ENCODE results near the gene VOPP1.

The VOPP1 gene

DNA sequence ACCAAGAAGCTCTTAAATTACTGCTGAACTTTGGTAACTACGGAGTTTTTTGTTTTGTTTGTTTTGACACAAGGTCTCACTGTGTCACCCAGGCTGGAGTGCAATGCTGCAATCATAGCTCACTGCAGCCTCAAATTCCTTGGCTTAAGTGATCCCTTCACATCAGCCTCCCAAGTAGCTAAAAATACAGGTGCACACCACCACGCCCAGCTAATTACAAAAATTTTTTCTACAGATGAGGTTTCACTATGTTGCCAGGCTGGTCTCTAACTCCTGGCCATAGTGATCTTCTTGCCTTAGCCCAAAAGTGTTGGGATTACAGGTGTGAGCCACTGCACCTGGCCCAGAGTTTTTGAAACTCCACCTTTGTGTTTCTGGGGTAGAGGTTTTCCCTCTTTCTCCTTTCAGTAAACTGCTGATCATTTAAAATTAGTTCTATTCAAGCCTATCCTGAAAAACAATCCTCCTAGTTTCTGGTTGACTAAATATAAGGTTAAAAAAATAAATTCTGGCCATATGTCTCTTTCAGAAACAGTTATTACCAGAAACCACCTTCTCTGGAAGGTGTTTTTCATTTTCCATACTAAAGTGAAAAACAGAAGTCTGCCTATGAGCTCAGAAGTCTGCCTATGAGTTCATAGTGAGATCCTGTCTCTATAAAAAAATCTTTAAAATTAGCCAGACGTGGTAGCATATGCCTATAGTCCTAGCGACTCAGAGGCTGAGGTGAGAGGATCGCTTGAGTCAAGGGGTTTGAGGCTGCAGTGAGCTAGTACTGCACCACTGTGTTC lies 63.9 kb downstream of the VOPP1 start:
- no peak overlapping the region for H3K4me3 ChIP-seq (ENCODE audit: low read depth, low read length)
- H3K27ac ChIP-seq: no peak overlapping the region
- DNase-seq: no peak
- H3K36me3 ChIP-seq: no peaks in the 10 kb centered on the region
- TF ChIP-seq, protein P1, sequence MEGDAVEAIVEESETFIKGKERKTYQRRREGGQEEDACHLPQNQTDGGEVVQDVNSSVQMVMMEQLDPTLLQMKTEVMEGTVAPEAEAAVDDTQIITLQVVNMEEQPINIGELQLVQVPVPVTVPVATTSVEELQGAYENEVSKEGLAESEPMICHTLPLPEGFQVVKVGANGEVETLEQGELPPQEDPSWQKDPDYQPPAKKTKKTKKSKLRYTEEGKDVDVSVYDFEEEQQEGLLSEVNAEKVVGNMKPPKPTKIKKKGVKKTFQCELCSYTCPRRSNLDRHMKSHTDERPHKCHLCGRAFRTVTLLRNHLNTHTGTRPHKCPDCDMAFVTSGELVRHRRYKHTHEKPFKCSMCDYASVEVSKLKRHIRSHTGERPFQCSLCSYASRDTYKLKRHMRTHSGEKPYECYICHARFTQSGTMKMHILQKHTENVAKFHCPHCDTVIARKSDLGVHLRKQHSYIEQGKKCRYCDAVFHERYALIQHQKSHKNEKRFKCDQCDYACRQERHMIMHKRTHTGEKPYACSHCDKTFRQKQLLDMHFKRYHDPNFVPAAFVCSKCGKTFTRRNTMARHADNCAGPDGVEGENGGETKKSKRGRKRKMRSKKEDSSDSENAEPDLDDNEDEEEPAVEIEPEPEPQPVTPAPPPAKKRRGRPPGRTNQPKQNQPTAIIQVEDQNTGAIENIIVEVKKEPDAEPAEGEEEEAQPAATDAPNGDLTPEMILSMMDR (IDR thresholded peaks at IDR 0.05; ENCODE audit: low read depth, low read length): no peak
- H3K9me3 ChIP-seq (ENCODE audit: severe bottlenecking): no peaks in the 10 kb centered on the region
- H3K27me3 ChIP-seq (ENCODE audit: insufficient read depth, low read depth, severe bottlenecking): no peaks in the 10 kb centered on the region

GRCh38 chr7:55507743-55508142 lies 64.6 kb downstream of the VOPP1 start:
- Histone ChIP-seq H3K4me3 (ENCODE audit: low read depth, low read length) (no peak overlapping the region), H3K9me3 (ENCODE audit: severe bottlenecking) (no peaks in the 10 kb centered on the region), H3K27ac (no peak overlapping the region), H3K27me3 (ENCODE audit: insufficient read depth, low read depth, severe bottlenecking) (no peaks in the 10 kb centered on the region), H3K36me3 (no peaks in the 10 kb centered on the region)
- TF ChIP-seq, protein P1 (IDR thresholded peaks at IDR 0.05; ENCODE audit: low read depth, low read length): no peak
- DNase-seq: no peak

GRCh38 chr7:55504967-55505658 lies 67.2 kb downstream of the VOPP1 start:
- Histone ChIP-seq H3K27ac (no peak overlapping the region), H3K36me3 (no peaks in the 10 kb centered on the region; the same call in 1 of the 2 replicates), H3K9me3 (ENCODE audit: severe bottlenecking) (no peaks in the 10 kb centered on the region), H3K4me3 (ENCODE audit: low read depth, low read length) (no peak overlapping the region), H3K27me3 (ENCODE audit: insufficient read depth, low read depth, severe bottlenecking) (no peaks in the 10 kb centered on the region)
- TF ChIP-seq, protein P1 (IDR thresholded peaks at IDR 0.05; ENCODE audit: low read depth, low read length): no peak
- no peak for DNase-seq

GRCh38 chr7:55504093-55504859 lies 68.0 kb downstream of the VOPP1 start:
- TF ChIP-seq, protein P1 (IDR thresholded peaks at IDR 0.05; ENCODE audit: low read depth, low read length): no peak
- no peaks in the 10 kb centered on the region for H3K9me3 ChIP-seq (ENCODE audit: severe bottlenecking)
- DNase-seq: no peak
- no peaks in the 10 kb centered on the region for H3K27me3 ChIP-seq (ENCODE audit: insufficient read depth, low read depth, severe bottlenecking)
- no peak overlapping the region for H3K27ac ChIP-seq
- no peak overlapping the region for H3K4me3 ChIP-seq (ENCODE audit: low read depth, low read length)
- H3K36me3 ChIP-seq: no peaks in the 10 kb centered on the region; the same call in 1 of the 2 replicates

DNA sequence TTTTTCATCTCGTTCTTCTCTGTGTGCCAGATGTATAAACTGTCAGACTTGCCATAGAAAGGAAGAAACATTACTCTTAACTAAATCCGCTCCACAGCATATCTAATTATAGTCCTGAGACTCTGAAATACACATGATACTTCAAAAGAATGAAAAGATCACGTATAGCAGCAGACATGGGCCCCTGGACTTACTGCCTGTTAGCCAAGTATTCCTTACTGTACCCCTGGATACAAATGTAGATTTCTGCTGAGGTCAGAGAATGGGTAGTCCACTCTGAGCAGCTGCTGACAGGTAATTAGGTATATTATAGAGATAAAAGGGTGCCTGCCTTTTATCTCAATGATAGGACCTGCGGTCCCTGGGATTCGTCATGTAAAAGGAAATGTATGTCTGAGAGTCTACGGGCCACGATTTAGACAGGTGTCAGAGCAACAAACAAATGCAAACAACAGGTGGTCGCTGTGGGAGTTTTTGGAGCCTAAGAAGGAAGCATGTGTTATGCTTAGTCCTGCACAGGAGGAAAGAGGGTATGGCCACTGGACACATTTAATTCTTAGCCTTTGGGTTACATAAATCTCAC lies 69.4 kb downstream of the VOPP1 start:
- TF ChIP-seq, protein P1 (IDR thresholded peaks at IDR 0.05; ENCODE audit: low read depth, low read length): no peak
- H3K36me3 ChIP-seq: no peaks in the 10 kb centered on the region; the same call in 1 of the 2 replicates
- no peak overlapping the region for H3K4me3 ChIP-seq (ENCODE audit: low read depth, low read length)
- no peaks in the 10 kb centered on the region for H3K9me3 ChIP-seq (ENCODE audit: severe bottlenecking)
- no peak overlapping the region for H3K27ac ChIP-seq
- no peak for DNase-seq
- no peaks in the 10 kb centered on the region for H3K27me3 ChIP-seq (ENCODE audit: insufficient read depth, low read depth, severe bottlenecking)
